ENCODE measurements around the gene FAM13A.

- TF ChIP-seq, protein P1, sequence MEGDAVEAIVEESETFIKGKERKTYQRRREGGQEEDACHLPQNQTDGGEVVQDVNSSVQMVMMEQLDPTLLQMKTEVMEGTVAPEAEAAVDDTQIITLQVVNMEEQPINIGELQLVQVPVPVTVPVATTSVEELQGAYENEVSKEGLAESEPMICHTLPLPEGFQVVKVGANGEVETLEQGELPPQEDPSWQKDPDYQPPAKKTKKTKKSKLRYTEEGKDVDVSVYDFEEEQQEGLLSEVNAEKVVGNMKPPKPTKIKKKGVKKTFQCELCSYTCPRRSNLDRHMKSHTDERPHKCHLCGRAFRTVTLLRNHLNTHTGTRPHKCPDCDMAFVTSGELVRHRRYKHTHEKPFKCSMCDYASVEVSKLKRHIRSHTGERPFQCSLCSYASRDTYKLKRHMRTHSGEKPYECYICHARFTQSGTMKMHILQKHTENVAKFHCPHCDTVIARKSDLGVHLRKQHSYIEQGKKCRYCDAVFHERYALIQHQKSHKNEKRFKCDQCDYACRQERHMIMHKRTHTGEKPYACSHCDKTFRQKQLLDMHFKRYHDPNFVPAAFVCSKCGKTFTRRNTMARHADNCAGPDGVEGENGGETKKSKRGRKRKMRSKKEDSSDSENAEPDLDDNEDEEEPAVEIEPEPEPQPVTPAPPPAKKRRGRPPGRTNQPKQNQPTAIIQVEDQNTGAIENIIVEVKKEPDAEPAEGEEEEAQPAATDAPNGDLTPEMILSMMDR (IDR thresholded peaks at IDR 0.05; ENCODE audit: control extremely low read depth in 1 of 3, insufficient read depth in 1 of 3, low read depth in 1 of 3, low read length in 3 of 3), result no peak
- TF ChIP-seq CEBPB (IDR thresholded peaks at IDR 0.05; ENCODE audit: low read depth, low read length) (no peak), CBX5 (IDR thresholded peaks at IDR 0.05; ENCODE audit: low read depth, low read length) (no peak), EP300 (IDR thresholded peaks at IDR 0.05; ENCODE audit: borderline replicate concordance in 1 of 2, low read depth in 2 of 2, low read length in 2 of 2) (no peak)
These were observed 87.2 kb downstream of the FAM13A start for GRCh38 chr4:88969746-88970145.

All from H1 (cell line).